Activated CD4-positive, CD25-positive, alpha-beta regulatory T cell treated with anti-CD3 and anti-CD28 coated beads, Interleukin-2, amount 50 U/mL, for 24 hours (primary cell): ENCODE results near the gene PSG4.
"Not testable (repeated sequence)": the region's sequence is repeated elsewhere in the genome, so short reads cannot be mapped to it uniquely, and the experiment has no call there.

Experiments
- ATAC-seq, 2 donors: fragments of 150-1000 bp; cut with Tn5 transposase; one replicate each; pipeline ENCODE4 v1.10.0; 2021; ENCODE audit warnings: mild to moderate bottlenecking in 1 of 2, moderate library complexity in 1 of 2

Gene PSG4

GRCh38 chr19:43205471-43206105 is at the start of gene PSG4:
TSS of gene PSG4 (minus strand) at chr19:43205638. CDS start at chr19:43205536, 102 bp downstream.
- ATAC-seq, result not testable (repeated sequence)

GRCh38 chr19:43251428-43251827 is 46.0 kb upstream of the PSG4 start:
- ATAC-seq, result not testable (repeated sequence)

GRCh38 chr19:43250296-43250695 is 44.9 kb upstream of the PSG4 start:
- ATAC-seq, result not testable (repeated sequence)

- ATAC-seq, result not testable (repeated sequence)
Measured at GRCh38 chr19:43248635-43249002, 43.2 kb upstream of the PSG4 start.

GRCh38 chr19:43247243-43247880 is 41.9 kb upstream of the PSG4 start:
- ATAC-seq, result not testable (repeated sequence)

GRCh38 chr19:43245848-43246247 is 40.4 kb upstream of the PSG4 start:
- not testable (repeated sequence) for ATAC-seq

- ATAC-seq, result not testable (repeated sequence)
Measured at GRCh38 chr19:43242211-43242610, 36.8 kb upstream of the PSG4 start.

GRCh38 chr19:43238213-43238612 is 32.8 kb upstream of the PSG4 start:
- ATAC-seq, result not testable (repeated sequence)

GRCh38 chr19:43235686-43236085 is 30.2 kb upstream of the PSG4 start:
- ATAC-seq, result not testable (repeated sequence)

GRCh38 chr19:43229315-43229714 is 23.9 kb upstream of the PSG4 start:
- ATAC-seq, result no peak

- ATAC-seq, result not testable (repeated sequence)
Measured at GRCh38 chr19:43228730-43229129, 23.3 kb upstream of the PSG4 start.

- ATAC-seq, result not testable (repeated sequence)
Measured at GRCh38 chr19:43226986-43227385, 21.5 kb upstream of the PSG4 start.

GRCh38 chr19:43224855-43225253 is 19.4 kb upstream of the PSG4 start:
- ATAC-seq, result no peak

- ATAC-seq, result not testable (repeated sequence)
Measured at GRCh38 chr19:43224201-43224854, 18.9 kb upstream of the PSG4 start.

- ATAC-seq, result not testable (repeated sequence)
Measured at GRCh38 chr19:43221891-43222290, 16.5 kb upstream of the PSG4 start.

- not testable (repeated sequence) for ATAC-seq
Measured at GRCh38 chr19:43219136-43219535, 13.7 kb upstream of the PSG4 start.

GRCh38 chr19:43215881-43216280 is 10.4 kb upstream of the PSG4 start:
- ATAC-seq, result not testable (repeated sequence)

- no peak for ATAC-seq
Measured at GRCh38 chr19:43207991-43208390, 2.6 kb upstream of the PSG4 start.

- not testable (repeated sequence) for ATAC-seq
Measured at GRCh38 chr19:43207174-43207573, 1.7 kb upstream of the PSG4 start.

- ATAC-seq, result not testable (repeated sequence)
Measured at GRCh38 chr19:43203611-43204010, 1.8 kb downstream of the PSG4 start.

- ATAC-seq, result not testable (repeated sequence)
Measured at GRCh38 chr19:43201891-43202290, 3.5 kb downstream of the PSG4 start.

GRCh38 chr19:43201337-43201801 is 4.1 kb downstream of the PSG4 start:
- ATAC-seq, result not testable (repeated sequence)

GRCh38 chr19:43198686-43199419 is 6.6 kb downstream of the PSG4 start:
- ATAC-seq, result not testable (repeated sequence)
